DND-41 (cell line): ENCODE measurements around the gene SLC39A10.

ENCODE experiments used
- EZH2 ChIP-seq: IDR thresholded peaks from 3 replicates; pipeline ENCODE4 v1.6.1; 2012; ENCODE audit warnings: borderline replicate concordance, low read depth, mild to moderate bottlenecking, moderate library complexity, low read length, inconsistent platforms; ENCODE audit not compliant: severe bottlenecking
- TF ChIP-seq, protein P1 (sequence below): IDR thresholded peaks from 2 replicates; pipeline ENCODE4 v1.5.1; 2012; ENCODE audit warnings: borderline replicate concordance, low read length, moderate library complexity, mild to moderate bottlenecking; ENCODE audit not compliant: poor library complexity, severe bottlenecking; ENCODE audit errors: extremely low read depth

- TF ChIP-seq, protein P1, sequence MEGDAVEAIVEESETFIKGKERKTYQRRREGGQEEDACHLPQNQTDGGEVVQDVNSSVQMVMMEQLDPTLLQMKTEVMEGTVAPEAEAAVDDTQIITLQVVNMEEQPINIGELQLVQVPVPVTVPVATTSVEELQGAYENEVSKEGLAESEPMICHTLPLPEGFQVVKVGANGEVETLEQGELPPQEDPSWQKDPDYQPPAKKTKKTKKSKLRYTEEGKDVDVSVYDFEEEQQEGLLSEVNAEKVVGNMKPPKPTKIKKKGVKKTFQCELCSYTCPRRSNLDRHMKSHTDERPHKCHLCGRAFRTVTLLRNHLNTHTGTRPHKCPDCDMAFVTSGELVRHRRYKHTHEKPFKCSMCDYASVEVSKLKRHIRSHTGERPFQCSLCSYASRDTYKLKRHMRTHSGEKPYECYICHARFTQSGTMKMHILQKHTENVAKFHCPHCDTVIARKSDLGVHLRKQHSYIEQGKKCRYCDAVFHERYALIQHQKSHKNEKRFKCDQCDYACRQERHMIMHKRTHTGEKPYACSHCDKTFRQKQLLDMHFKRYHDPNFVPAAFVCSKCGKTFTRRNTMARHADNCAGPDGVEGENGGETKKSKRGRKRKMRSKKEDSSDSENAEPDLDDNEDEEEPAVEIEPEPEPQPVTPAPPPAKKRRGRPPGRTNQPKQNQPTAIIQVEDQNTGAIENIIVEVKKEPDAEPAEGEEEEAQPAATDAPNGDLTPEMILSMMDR, result no peak
- TF ChIP-seq EZH2, result no peak
These were observed 49.3 kb downstream of the SLC39A10 start for GRCh38 chr2:195706161-195706900.
